Activated CD8-positive, alpha-beta T cell treated with anti-CD3 and anti-CD28 coated beads, Interleukin-2, amount 10 ng/mL, durations not matched to agents 7 days and 5 days (primary cell): Measurements from ENCODE around the gene ERG28. TPM values are rescaled to one million over a fixed set of nuclear protein-coding genes. Genes with fewer than 3 reads are reported as not detected.

Source experiments
- ATAC-seq: fragments of 150-1000 bp; cut with Tn5 transposase; one replicate; pipeline ENCODE4 v1.10.0; 2021; ENCODE audit warnings: moderate library complexity
- CTCF ChIA-PET: fragments of 350-600 bp; sonication (Branson Sonifier 250); formaldehyde crosslinking; loops from one replicate; lab custom pipeline; 2021; ENCODE audit warnings: antibody characterized with exemption; lab: Charles Lee
- POLR2A ChIA-PET: fragments of 350-600 bp; sonication (Branson Sonifier 250); formaldehyde crosslinking; loops from one replicate; lab custom pipeline; 2021; ENCODE audit warnings: antibody characterized with exemption; lab: Charles Lee
- DNase-seq: peaks from one replicate; pipeline ENCODE4 v3.0.0-alpha.2; 2020
- H3K27ac Mint-ChIP-seq: one replicate; pipeline ENCODE4 v1.8.0; 2021; ENCODE audit warnings: mild to moderate bottlenecking, mixed read lengths
- H3K27me3 Mint-ChIP-seq: one replicate; pipeline ENCODE4 v1.8.0; 2021; ENCODE audit warnings: low read depth, mixed read lengths
- H3K36me3 Mint-ChIP-seq: one replicate; pipeline ENCODE4 v1.8.0; 2021; ENCODE audit warnings: low read depth, mixed read lengths
- H3K4me1 Mint-ChIP-seq: one replicate; pipeline ENCODE4 v1.8.0; 2021; ENCODE audit warnings: low read depth, mixed read lengths
- H3K4me3 Mint-ChIP-seq: one replicate; pipeline ENCODE4 v1.8.0; 2021; ENCODE audit warnings: mild to moderate bottlenecking, mixed read lengths
- H3K9me3 Mint-ChIP-seq: one replicate; pipeline ENCODE4 v1.8.0; 2022; ENCODE audit warnings: mixed read lengths; ENCODE audit not compliant: insufficient read depth
- total RNA-seq, 2 experiments: library from RNA; stranded (reverse); gene quantifications; one replicate each; pipeline ENCODE4 v1.2.3, GENCODE V29; 2021

ERG28 gene
- total RNA-seq, 2 experiments from 2014 or later, result 19.0 to 19.2 TPM

DNA sequence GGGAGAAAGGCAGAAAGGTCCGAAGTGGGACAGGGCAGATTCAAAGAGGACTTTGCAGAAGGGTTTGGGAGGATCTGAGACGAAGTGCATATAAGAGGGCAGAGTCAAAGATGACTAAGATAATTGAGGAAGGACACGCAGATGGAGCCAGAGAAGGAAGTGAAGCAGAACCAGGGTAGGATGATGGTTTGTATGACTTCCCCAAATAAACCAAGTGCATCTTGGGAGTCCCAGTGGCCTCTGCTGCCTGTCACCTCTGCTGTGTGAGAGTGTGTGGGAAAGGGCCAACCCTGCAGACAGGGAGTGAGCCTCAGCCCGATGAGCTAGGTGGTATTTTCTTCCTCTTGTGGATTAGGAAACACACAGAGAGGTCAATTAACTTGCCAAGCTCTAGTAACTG, 45.5 kb downstream of the ERG28 start:
- Mint-ChIP-seq H3K27me3 (no peaks in the 10 kb centered on the region), H3K4me3 (no peak overlapping the region), H3K27ac (no peak overlapping the region), H3K36me3 (no peaks in the 10 kb centered on the region), H3K4me1 (no peaks in the 10 kb centered on the region), H3K9me3 (peaks cover 4% of the 10 kb centered on the region)
- no peak for ATAC-seq
- no peak for DNase-seq
- ChIA-PET CTCF (no interaction called here), POLR2A (no interaction called here)

DNA sequence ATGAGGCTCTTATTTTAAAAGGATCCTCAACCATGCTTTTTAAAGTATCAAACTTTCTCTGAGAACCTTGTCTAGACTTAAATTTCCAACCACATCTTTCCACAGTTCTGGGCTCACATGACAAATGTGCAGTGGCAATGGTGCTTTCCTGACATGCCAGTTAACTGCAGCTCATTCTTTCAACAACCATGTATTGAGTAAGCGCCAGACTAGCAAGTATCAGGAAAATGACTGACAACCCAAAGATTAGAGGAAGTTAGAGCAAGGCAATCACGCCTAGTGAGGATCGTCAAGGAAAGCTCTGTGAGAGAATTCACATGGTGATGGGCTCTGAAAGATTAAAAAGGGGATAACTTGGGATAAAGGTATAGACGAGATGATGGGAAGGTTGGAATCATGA, 46.5 kb downstream of the ERG28 start:
- Mint-ChIP-seq H3K27ac (no peak overlapping the region), H3K4me3 (no peak overlapping the region), H3K4me1 (no peaks in the 10 kb centered on the region), H3K36me3 (no peaks in the 10 kb centered on the region), H3K9me3 (peaks cover 4% of the 10 kb centered on the region), H3K27me3 (peaks cover 2% of the 10 kb centered on the region)
- ChIA-PET POLR2A (no interaction called here), CTCF (no interaction called here)
- DNase-seq (no peak), ATAC-seq (no peak)

DNA sequence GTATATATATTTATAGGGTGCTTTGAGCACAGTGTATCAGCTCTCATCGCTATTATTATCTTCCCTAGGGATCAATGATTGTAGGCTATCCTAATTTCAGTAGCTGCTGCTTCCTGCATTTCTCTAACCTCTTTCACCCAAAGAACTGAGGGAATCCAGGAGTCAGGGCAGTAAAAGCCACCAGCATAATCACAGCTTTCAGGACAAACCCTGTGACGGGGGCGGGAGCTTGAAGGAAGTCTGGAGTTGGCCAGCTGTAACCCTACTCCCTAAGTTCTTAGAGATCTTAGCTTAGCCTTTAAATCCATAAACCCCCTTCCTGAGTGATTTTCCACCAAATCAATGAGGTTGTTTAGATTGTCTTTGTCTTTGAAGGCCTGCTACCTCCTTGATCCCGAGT, 48.5 kb downstream of the ERG28 start:
- Mint-ChIP-seq H3K27ac (no peak overlapping the region), H3K9me3 (peaks cover 11% of the 10 kb centered on the region), H3K27me3 (peaks cover 3% of the 10 kb centered on the region), H3K4me3 (no peak overlapping the region), H3K36me3 (no peaks in the 10 kb centered on the region), H3K4me1 (no peaks in the 10 kb centered on the region)
- CTCF ChIA-PET, result interaction anchor here (2.7 kb wide), 1 partner anchor 35 kb away, joined by 7 read pairs; no protein-coding TSS in a partner anchor
- DNase-seq (no peak), ATAC-seq (no peak)
- POLR2A ChIA-PET, result no interaction called here

GRCh38 chr14:75610834-75611233, 49.8 kb downstream of the ERG28 start:
- H3K4me3 Mint-ChIP-seq, result no peak overlapping the region
- ATAC-seq (no peak), DNase-seq (no peak)
- peaks cover 3% of the 10 kb centered on the region for H3K27me3 Mint-ChIP-seq
- no peak overlapping the region for H3K27ac Mint-ChIP-seq
- H3K36me3 Mint-ChIP-seq, result no peaks in the 10 kb centered on the region
- H3K4me1 Mint-ChIP-seq, result no peaks in the 10 kb centered on the region
- peaks cover 11% of the 10 kb centered on the region for H3K9me3 Mint-ChIP-seq
- POLR2A ChIA-PET, result no interaction called here
- CTCF ChIA-PET, result interaction anchor here (1.5 to 2.7 kb wide), 2 partner anchors 34 to 43 kb away, joined by 5 to 7 read pairs; no protein-coding TSS in a partner anchor

- Mint-ChIP-seq H3K4me1 (no peaks in the 10 kb centered on the region), H3K27ac (no peak overlapping the region), H3K27me3 (peaks cover 3% of the 10 kb centered on the region), H3K9me3 (peaks cover 8% of the 10 kb centered on the region), H3K4me3 (no peak overlapping the region), H3K36me3 (no peaks in the 10 kb centered on the region)
- ChIA-PET POLR2A (no interaction called here), CTCF (interaction anchor here (0.6 to 2.7 kb wide), 3 partner anchors 33 to 50 kb away, joined by 3 to 7 read pairs (median 5); no protein-coding TSS in a partner anchor)
- ATAC-seq, result no peak
- DNase-seq, result no peak
Observed at GRCh38 chr14:75609606-75610475, 50.8 kb downstream of the ERG28 start.

- no peaks in the 10 kb centered on the region for H3K4me1 Mint-ChIP-seq
- ChIA-PET CTCF (no interaction called here), POLR2A (no interaction called here)
- peaks cover 8% of the 10 kb centered on the region for H3K9me3 Mint-ChIP-seq
- DNase-seq (no peak), ATAC-seq (no peak)
- peaks cover 3% of the 10 kb centered on the region for H3K27me3 Mint-ChIP-seq
- no peak overlapping the region for H3K27ac Mint-ChIP-seq
- H3K36me3 Mint-ChIP-seq, result no peaks in the 10 kb centered on the region
- no peak overlapping the region for H3K4me3 Mint-ChIP-seq
Observed at GRCh38 chr14:75609116-75609515, 51.6 kb downstream of the ERG28 start.

- H3K4me3 Mint-ChIP-seq, result no peak overlapping the region
- CTCF ChIA-PET, result interaction anchor here (1.4 kb wide), 1 partner anchor 10 kb away, joined by 3 read pairs; no protein-coding TSS in a partner anchor
- no peaks in the 10 kb centered on the region for H3K4me1 Mint-ChIP-seq
- peaks cover 8% of the 10 kb centered on the region for H3K9me3 Mint-ChIP-seq
- H3K27ac Mint-ChIP-seq, result no peak overlapping the region
- peaks cover 3% of the 10 kb centered on the region for H3K27me3 Mint-ChIP-seq
- no peak for ATAC-seq
- no peaks in the 10 kb centered on the region for H3K36me3 Mint-ChIP-seq
- no peak for DNase-seq
- POLR2A ChIA-PET, result no interaction called here
Observed at GRCh38 chr14:75607842-75608640, 52.6 kb downstream of the ERG28 start.

DNA sequence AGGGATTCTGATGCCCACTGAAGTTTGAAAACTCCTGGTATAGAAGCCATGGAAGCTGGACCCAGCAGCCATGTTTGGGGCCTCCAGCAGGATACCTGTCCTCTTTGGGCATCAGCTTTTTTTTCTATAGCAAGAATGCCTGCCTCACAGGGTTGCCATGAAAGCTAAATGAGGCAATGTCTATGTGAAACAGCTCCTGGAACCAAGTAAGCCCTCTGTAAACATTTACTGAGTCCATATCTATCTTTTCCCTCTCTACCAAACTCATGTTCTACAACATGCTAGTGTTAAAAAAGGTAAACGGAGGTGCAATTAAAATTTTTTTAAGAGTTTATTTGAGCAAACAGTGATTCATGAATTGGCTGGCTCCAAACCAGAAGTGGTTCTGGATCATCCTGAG, 53.6 kb downstream of the ERG28 start:
- Mint-ChIP-seq H3K4me3 (no peak overlapping the region), H3K36me3 (no peaks in the 10 kb centered on the region), H3K9me3 (peaks cover 8% of the 10 kb centered on the region), H3K27ac (no peak overlapping the region), H3K27me3 (peaks cover 3% of the 10 kb centered on the region), H3K4me1 (no peaks in the 10 kb centered on the region)
- ChIA-PET POLR2A (no interaction called here), CTCF (no interaction called here)
- ATAC-seq (no peak), DNase-seq (no peak)

- CTCF ChIA-PET, result no interaction called here
Observed at GRCh38 chr14:75605916-75606315, 54.8 kb downstream of the ERG28 start.

GRCh38 chr14:75604979-75605851, 55.5 kb downstream of the ERG28 start:
- Mint-ChIP-seq H3K27ac (no peak overlapping the region), H3K27me3 (peaks cover 3% of the 10 kb centered on the region), H3K4me1 (no peaks in the 10 kb centered on the region), H3K36me3 (no peaks in the 10 kb centered on the region), H3K4me3 (no peak overlapping the region), H3K9me3 (peaks cover 8% of the 10 kb centered on the region)
- no peak for DNase-seq
- no peak for ATAC-seq
- CTCF ChIA-PET, result interaction anchor here (1.1 kb wide), 1 partner anchor 44 kb away, joined by 3 read pairs; no protein-coding TSS in a partner anchor
- POLR2A ChIA-PET, result no interaction called here

More at GRCh38 chr14:75605916-75606315, 54.8 kb downstream of the ERG28 start:
- ATAC-seq, result no peak
- no peak overlapping the region for H3K4me3 Mint-ChIP-seq
- DNase-seq, result no peak
- no peak overlapping the region for H3K27ac Mint-ChIP-seq
- no peaks in the 10 kb centered on the region for H3K4me1 Mint-ChIP-seq
- H3K27me3 Mint-ChIP-seq, result peaks cover 3% of the 10 kb centered on the region
- no peaks in the 10 kb centered on the region for H3K36me3 Mint-ChIP-seq
- H3K9me3 Mint-ChIP-seq, result peaks cover 8% of the 10 kb centered on the region
- POLR2A ChIA-PET, result no interaction called here

DNA sequence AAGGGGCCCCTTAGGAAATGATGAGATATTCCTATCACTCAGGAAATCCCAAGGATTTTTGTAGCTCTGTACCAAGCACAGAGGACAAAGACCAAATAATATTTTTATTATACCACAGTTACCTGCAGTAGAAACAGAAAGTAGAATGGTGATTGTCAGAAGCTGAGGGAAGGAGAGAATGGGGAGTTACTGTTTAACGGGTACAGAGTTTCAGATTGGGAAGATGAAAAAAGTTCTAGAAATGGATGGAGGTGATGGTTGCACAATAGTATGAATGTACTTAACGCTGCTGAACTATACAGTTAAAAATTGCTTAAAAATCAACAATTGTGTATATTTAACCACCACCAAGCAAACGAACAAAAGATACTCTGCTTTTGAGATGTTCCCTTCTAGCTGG, 58.2 kb downstream of the ERG28 start:
- CTCF ChIA-PET, result interaction anchor here (0.7 to 1.1 kb wide), 2 partner anchors 26 to 230 kb away, joined by 3 read pairs; no protein-coding TSS in a partner anchor
- no peak overlapping the region for H3K27ac Mint-ChIP-seq

More for the DNA sequence above, 58.2 kb downstream of the ERG28 start:
- DNase-seq, result no peak
- H3K36me3 Mint-ChIP-seq, result no peaks in the 10 kb centered on the region
- peaks cover 4% of the 10 kb centered on the region for H3K9me3 Mint-ChIP-seq
- H3K27me3 Mint-ChIP-seq, result peaks cover 3% of the 10 kb centered on the region
- H3K4me1 Mint-ChIP-seq, result no peaks in the 10 kb centered on the region
- ATAC-seq, result no peak
- POLR2A ChIA-PET, result no interaction called here
- H3K4me3 Mint-ChIP-seq, result no peak overlapping the region
